Activated naive CD4-positive, alpha-beta T cell treated with anti-CD3 and anti-CD28 coated beads, Interleukin-2, amount 10 ng/mL, durations not matched to agents 7 days and 5 days (primary cell): ENCODE results near the gene LRRC43.
A peak's percentile ranks its signal among the peaks of the same experiment; 100 is the strongest.
"Not testable (repeated sequence)": the region's sequence is repeated elsewhere in the genome, so short reads cannot be mapped to it uniquely, and the experiment has no call there.

Experiments used
- CTCF ChIA-PET: fragments of 350-600 bp; sonication (Branson Sonifier 250); formaldehyde crosslinking; loops from one replicate; lab custom pipeline; 2021; ENCODE audit warnings: antibody characterized with exemption; lab: Charles Lee
- DNase-seq: peaks from one replicate; pipeline ENCODE4 v3.0.0-alpha.2; 2020
- H3K27ac Mint-ChIP-seq: one replicate; pipeline ENCODE4 v1.8.0; 2021; ENCODE audit warnings: mild to moderate bottlenecking, moderate library complexity, mixed read lengths
- H3K27me3 Mint-ChIP-seq: one replicate; pipeline ENCODE4 v1.8.0; 2021; ENCODE audit warnings: mild to moderate bottlenecking, mixed read lengths
- H3K36me3 Mint-ChIP-seq: one replicate; pipeline ENCODE4 v1.8.0; 2021; ENCODE audit warnings: mixed read lengths
- H3K4me1 Mint-ChIP-seq: one replicate; pipeline ENCODE4 v1.8.0; 2021; ENCODE audit warnings: mixed read lengths
- H3K4me3 Mint-ChIP-seq: one replicate; pipeline ENCODE4 v1.8.0; 2021; ENCODE audit warnings: mild to moderate bottlenecking, moderate library complexity, mixed read lengths
- H3K9me3 Mint-ChIP-seq: one replicate; pipeline ENCODE4 v1.8.0; 2021; ENCODE audit warnings: mixed read lengths

Gene LRRC43

GRCh38 chr12:122189626-122190475, 6.9 kb downstream of the LRRC43 start:
- no peaks in the 10 kb centered on the region for H3K36me3 Mint-ChIP-seq
- peaks cover under 1% of the 10 kb centered on the region for H3K9me3 Mint-ChIP-seq
- CTCF ChIA-PET: interaction anchor here (0.6 to 3.2 kb wide), 15 partner anchors 7 to 300 kb away, joined by 3 to 22 read pairs (median 3); no protein-coding TSS in a partner anchor
- peaks cover 42% of the 10 kb centered on the region for H3K27me3 Mint-ChIP-seq
- H3K4me1 Mint-ChIP-seq: peaks cover 2% of the 10 kb centered on the region
- no peak overlapping the region for H3K4me3 Mint-ChIP-seq
- no peak overlapping the region for H3K27ac Mint-ChIP-seq
- no peak for DNase-seq

- DNase-seq: peak; percentile 84
- Mint-ChIP-seq H3K36me3 (no peaks in the 10 kb centered on the region), H3K4me1 (no peaks in the 10 kb centered on the region), H3K9me3 (peaks cover 5% of the 10 kb centered on the region), H3K27ac (no peak overlapping the region), H3K27me3 (peaks cover 40% of the 10 kb centered on the region), H3K4me3 (no peak overlapping the region)
- CTCF ChIA-PET: interaction anchor here (0.6 to 3.2 kb wide), 25 partner anchors 9 to 1753 kb away, joined by 3 to 22 read pairs (median 3); no protein-coding TSS in a partner anchor
Observed at GRCh38 chr12:122190842-122191668, 8.1 kb downstream of the LRRC43 start.

GRCh38 chr12:122192441-122192840, 9.5 kb downstream of the LRRC43 start:
- H3K4me1 Mint-ChIP-seq: peaks cover 8% of the 10 kb centered on the region
- H3K9me3 Mint-ChIP-seq: peaks cover 5% of the 10 kb centered on the region
- no peak for DNase-seq
- peaks cover 48% of the 10 kb centered on the region for H3K27me3 Mint-ChIP-seq
- H3K27ac Mint-ChIP-seq: no peak overlapping the region
- CTCF ChIA-PET: interaction anchor here (0.7 to 3.2 kb wide), 8 partner anchors 25 to 208 kb away, joined by 3 to 22 read pairs (median 4); no protein-coding TSS in a partner anchor
- H3K4me3 Mint-ChIP-seq: no peak overlapping the region
- no peaks in the 10 kb centered on the region for H3K36me3 Mint-ChIP-seq

GRCh38 chr12:122194804-122195203, 11.9 kb downstream of the LRRC43 start:
- H3K36me3 Mint-ChIP-seq: no peaks in the 10 kb centered on the region
- peaks cover 56% of the 10 kb centered on the region for H3K27me3 Mint-ChIP-seq
- peaks cover 15% of the 10 kb centered on the region for H3K4me1 Mint-ChIP-seq
- no peak for DNase-seq
- H3K9me3 Mint-ChIP-seq: peaks cover 5% of the 10 kb centered on the region
- CTCF ChIA-PET: interaction anchor here (1.2 kb wide), 1 partner anchor 279 kb away, joined by 3 read pairs; no protein-coding TSS in a partner anchor
- H3K27ac Mint-ChIP-seq: peak overlapping the region; percentile 19
- H3K4me3 Mint-ChIP-seq: no peak overlapping the region

- H3K4me3 Mint-ChIP-seq: no peak overlapping the region
- CTCF ChIA-PET: interaction anchor here (1.1 to 1.3 kb wide), 3 partner anchors 23 to 279 kb away, joined by 3 to 4 read pairs (median 3); no protein-coding TSS in a partner anchor
- peaks cover 5% of the 10 kb centered on the region for H3K9me3 Mint-ChIP-seq
- H3K36me3 Mint-ChIP-seq: no peaks in the 10 kb centered on the region
- no peak for DNase-seq
- H3K4me1 Mint-ChIP-seq: peaks cover 15% of the 10 kb centered on the region
- H3K27me3 Mint-ChIP-seq: peaks cover 59% of the 10 kb centered on the region
- no peak overlapping the region for H3K27ac Mint-ChIP-seq
Observed at GRCh38 chr12:122195405-122195804, 12.5 kb downstream of the LRRC43 start.

GRCh38 chr12:122197612-122197966, 14.7 kb downstream of the LRRC43 start:
- H3K9me3 Mint-ChIP-seq: peaks cover 5% of the 10 kb centered on the region
- H3K4me1 Mint-ChIP-seq: peaks cover 18% of the 10 kb centered on the region
- peak overlapping the region; percentile 17 for H3K4me3 Mint-ChIP-seq
- peak overlapping the region; percentile 89 for H3K27ac Mint-ChIP-seq
- CTCF ChIA-PET: no interaction called here
- H3K27me3 Mint-ChIP-seq: peaks cover 73% of the 10 kb centered on the region
- H3K36me3 Mint-ChIP-seq: no peaks in the 10 kb centered on the region
- no peak for DNase-seq

- H3K9me3 Mint-ChIP-seq: peaks cover 5% of the 10 kb centered on the region
- peaks cover 77% of the 10 kb centered on the region for H3K27me3 Mint-ChIP-seq
- no peak for DNase-seq
- no peak overlapping the region for H3K4me3 Mint-ChIP-seq
- H3K36me3 Mint-ChIP-seq: no peaks in the 10 kb centered on the region
- CTCF ChIA-PET: no interaction called here
- H3K4me1 Mint-ChIP-seq: peaks cover 27% of the 10 kb centered on the region
- no peak overlapping the region for H3K27ac Mint-ChIP-seq
Observed at GRCh38 chr12:122199484-122200355, 16.8 kb downstream of the LRRC43 start.

GRCh38 chr12:122200541-122201175, 17.7 kb downstream of the LRRC43 start:
- no peak overlapping the region for H3K27ac Mint-ChIP-seq
- H3K36me3 Mint-ChIP-seq: no peaks in the 10 kb centered on the region
- H3K9me3 Mint-ChIP-seq: peaks cover under 1% of the 10 kb centered on the region
- H3K4me1 Mint-ChIP-seq: peaks cover 31% of the 10 kb centered on the region
- peaks cover 79% of the 10 kb centered on the region for H3K27me3 Mint-ChIP-seq
- DNase-seq: no peak
- CTCF ChIA-PET: no interaction called here
- no peak overlapping the region for H3K4me3 Mint-ChIP-seq

- Mint-ChIP-seq H3K9me3 (no peaks in the 10 kb centered on the region), H3K27ac (no peak overlapping the region), H3K27me3 (peaks cover 82% of the 10 kb centered on the region), H3K36me3 (no peaks in the 10 kb centered on the region), H3K4me1 (peaks cover 31% of the 10 kb centered on the region), H3K4me3 (no peak overlapping the region)
- no peak for DNase-seq
- CTCF ChIA-PET: interaction anchor here (1.3 kb wide), 1 partner anchor 11 kb away, joined by 3 read pairs; no protein-coding TSS in a partner anchor
Observed at GRCh38 chr12:122201381-122201780, 18.5 kb downstream of the LRRC43 start.

GRCh38 chr12:122202017-122202416, 19.1 kb downstream of the LRRC43 start:
- Mint-ChIP-seq H3K27ac (no peak overlapping the region), H3K36me3 (no peaks in the 10 kb centered on the region), H3K9me3 (no peaks in the 10 kb centered on the region), H3K4me3 (no peak overlapping the region), H3K4me1 (peaks cover 27% of the 10 kb centered on the region), H3K27me3 (peaks cover 81% of the 10 kb centered on the region)
- DNase-seq: no peak
- CTCF ChIA-PET: interaction anchor here (1.3 kb wide), 1 partner anchor 11 kb away, joined by 3 read pairs; no protein-coding TSS in a partner anchor

- peak overlapping the region; percentile 76 for H3K4me3 Mint-ChIP-seq
- DNase-seq, H3K36me3 Mint-ChIP-seq, H3K9me3 Mint-ChIP-seq, H3K27ac Mint-ChIP-seq: not testable (repeated sequence)
- peaks cover 20% of the 10 kb centered on the region for H3K4me1 Mint-ChIP-seq
- H3K27me3 Mint-ChIP-seq: peaks cover 73% of the 10 kb centered on the region
- CTCF ChIA-PET: interaction anchor here (0.9 to 1.3 kb wide), 3 partner anchors 9 to 153 kb away, joined by 3 to 4 read pairs (median 3); no protein-coding TSS in a partner anchor
Observed at GRCh38 chr12:122202811-122203210, 19.9 kb downstream of the LRRC43 start.

- no peak within 1 kb of the TSS for H3K27ac Mint-ChIP-seq
- peak; percentile 82 for DNase-seq
- peaks cover 67% of the 10 kb centered on the region for H3K27me3 Mint-ChIP-seq
- peak within 1 kb of the TSS; percentile 76 for H3K4me3 Mint-ChIP-seq
- H3K36me3 Mint-ChIP-seq: peaks cover 10% of the 10 kb centered on the region
- CTCF ChIA-PET: interaction anchor here (0.9 to 1.3 kb wide), 3 partner anchors 9 to 152 kb away, joined by 3 to 4 read pairs (median 3); no protein-coding TSS in a partner anchor
- H3K9me3 Mint-ChIP-seq: no peaks in the 10 kb centered on the region
- peaks cover 16% of the 10 kb centered on the region for H3K4me1 Mint-ChIP-seq
Observed at GRCh38 chr12:122203301-122204166, 20.6 kb downstream of the LRRC43 start, which contains the start of gene B3GNT4. TSS of gene B3GNT4 (plus strand) at chr12:122203709. CDS start at chr12:122204619, 910 bp downstream.
